Esophagus muscularis mucosa (tissue), 3 donors: ENCODE measurements around the gene TMEM9B.

ENCODE experiments used
- POLR2A ChIP-seq: fragments of 450-650 bp; IDR thresholded peaks from one replicate; pipeline ENCODE4 v1.6.1; 2017; ENCODE audit warnings: antibody characterized with exemption, moderate library complexity, mild to moderate bottlenecking, low read depth
- POLR2AphosphoS5 ChIP-seq, 2 donors: sonication (generic); formaldehyde crosslinking; IDR thresholded peaks; one replicate each; pipeline ENCODE4 v1.6.1; 2017; ENCODE audit warnings: antibody characterized with exemption in 2 of 2
- TF ChIP-seq, protein P1 (sequence below), 3 experiments: fragments of 200-600 bp in 2 of 3; fragments of 450-650 bp in 1 of 3; sonication (generic) in 2 of 3; IDR thresholded peaks; one replicate each; pipeline ENCODE4 v1.5.1; 2017 to 2019; ENCODE audit warnings: antibody characterized with exemption in 3 of 3, mild to moderate bottlenecking in 2 of 3, moderate library complexity in 1 of 3

DNA sequence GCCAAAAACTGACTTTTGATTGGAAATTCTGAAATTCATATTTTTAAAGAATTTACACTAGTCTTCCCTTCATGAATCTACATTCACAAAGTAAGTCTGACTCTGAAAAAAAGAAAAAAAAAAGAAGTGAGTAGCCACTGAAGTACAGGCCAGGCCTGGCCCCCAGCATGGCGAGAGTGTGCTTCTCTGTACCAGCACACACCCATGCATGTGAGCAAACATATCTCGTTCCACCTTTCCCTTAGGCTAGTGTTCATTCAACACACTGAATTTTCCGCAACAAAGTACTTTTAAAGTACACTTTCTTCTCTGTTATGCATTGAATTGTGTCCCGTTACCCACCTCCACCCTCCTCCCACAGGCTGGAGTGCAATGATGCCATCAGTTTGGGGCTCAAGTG is 36.0 kb downstream of the TMEM9B start:
- TF ChIP-seq POLR2A (no peak), POLR2AphosphoS5 (IDR thresholded peaks at IDR 0.05) (no peak)
- TF ChIP-seq, protein P1, sequence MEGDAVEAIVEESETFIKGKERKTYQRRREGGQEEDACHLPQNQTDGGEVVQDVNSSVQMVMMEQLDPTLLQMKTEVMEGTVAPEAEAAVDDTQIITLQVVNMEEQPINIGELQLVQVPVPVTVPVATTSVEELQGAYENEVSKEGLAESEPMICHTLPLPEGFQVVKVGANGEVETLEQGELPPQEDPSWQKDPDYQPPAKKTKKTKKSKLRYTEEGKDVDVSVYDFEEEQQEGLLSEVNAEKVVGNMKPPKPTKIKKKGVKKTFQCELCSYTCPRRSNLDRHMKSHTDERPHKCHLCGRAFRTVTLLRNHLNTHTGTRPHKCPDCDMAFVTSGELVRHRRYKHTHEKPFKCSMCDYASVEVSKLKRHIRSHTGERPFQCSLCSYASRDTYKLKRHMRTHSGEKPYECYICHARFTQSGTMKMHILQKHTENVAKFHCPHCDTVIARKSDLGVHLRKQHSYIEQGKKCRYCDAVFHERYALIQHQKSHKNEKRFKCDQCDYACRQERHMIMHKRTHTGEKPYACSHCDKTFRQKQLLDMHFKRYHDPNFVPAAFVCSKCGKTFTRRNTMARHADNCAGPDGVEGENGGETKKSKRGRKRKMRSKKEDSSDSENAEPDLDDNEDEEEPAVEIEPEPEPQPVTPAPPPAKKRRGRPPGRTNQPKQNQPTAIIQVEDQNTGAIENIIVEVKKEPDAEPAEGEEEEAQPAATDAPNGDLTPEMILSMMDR (IDR thresholded peaks at IDR 0.05) = no peak
